K562 (cell line): ENCODE measurements around the gene SLC25A29. TPM values are rescaled to one million over a fixed set of nuclear protein-coding genes. Genes with fewer than 3 reads are reported as not detected.

ENCODE experiments used
- ATAC-seq: fragments of 200-7000 bp; cut with Tn5 transposase; 3 replicates; pipeline ENCODE4 v1.9.1; 2020; ENCODE audit warnings: moderate library complexity
- BruUV-seq: library from RNA; stranded (reverse); fragments of 400-500 nt; replicated peaks from 2 replicates; lab custom pipeline; 2021; lab: Mats Ljungman, UMichigan
- CTCF ChIA-PET: fragments of 300-600 bp; formaldehyde crosslinking; extraction: SDS; loops from one replicate; lab custom pipeline; 2021; ENCODE audit warnings: low intra/inter-chr PET ratio; lab: Yijun Ruan, JAX
- POLR2A ChIA-PET: fragments of 300-600, 350-650 bp; sonication (Branson Sonifier 250); formaldehyde crosslinking; extraction: SDS; loops from one replicate; lab custom pipeline; 2021; ENCODE audit warnings: antibody characterized with exemption, inconsistent platforms; lab: Yijun Ruan, JAX
- DNase-seq, 4 experiments: peaks; one replicate each; pipeline versions ENCODE4 v3.0.0 to v3.0.0-alpha.2; 2011 to 2018; ENCODE audit warnings: low spot score in 3 of 4, mixed read lengths in 3 of 4; ENCODE audit errors: extremely low read depth in 1 of 4
- FAIRE-seq: peaks from 2 replicates; lab custom pipeline; 2011; peaks lifted over from hg19 to GRCh38; lab: Jason Lieb, UNC
- H2AFZ ChIP-seq: 2 replicates; pipeline ENCODE4 v1.6.0; 2011; ENCODE audit warnings: low read depth, low read length, control low read depth, inconsistent platforms
- H3K27ac ChIP-seq: fragments of 200-600 bp; 3 replicates; pipeline ENCODE4 v1.8.0; 2011; ENCODE audit warnings: low read depth, mild to moderate bottlenecking, control low read depth, inconsistent platforms, low read length, moderate library complexity, mixed read lengths; ENCODE audit errors: extremely low read depth
- H3K27me3 ChIP-seq, 2 experiments: fragments of 300-600 bp in 1 of 2; 2 replicates in 1 of 2; 3 replicates in 1 of 2; pipeline versions ENCODE4 v1.6.0 to v1.8.0; 2011; ENCODE audit warnings: inconsistent platforms in 2 of 2, low read length in 2 of 2, mild to moderate bottlenecking in 1 of 2, mixed read lengths in 1 of 2, moderate library complexity in 1 of 2; ENCODE audit not compliant: control insufficient read depth in 2 of 2, insufficient read depth in 2 of 2
- H3K36me3 ChIP-seq: fragments of 300-600 bp; 3 replicates; pipeline ENCODE4 v1.8.0; 2011; ENCODE audit warnings: mild to moderate bottlenecking, low read length, inconsistent platforms; ENCODE audit not compliant: control insufficient read depth, insufficient read depth
- H3K4me1 ChIP-seq, 2 experiments: fragments of 200-600 bp in 1 of 2; replicated peaks in 1 of 2; 2 replicates in 1 of 2; 3 replicates in 1 of 2; pipeline versions ENCODE4 v1.5.1 to v1.8.0; 2011; ENCODE audit warnings: inconsistent platforms in 2 of 2, low read length in 2 of 2, mild to moderate bottlenecking in 1 of 2, mixed read lengths in 1 of 2, moderate library complexity in 1 of 2; ENCODE audit not compliant: control insufficient read depth in 2 of 2, insufficient read depth in 2 of 2
- H3K4me2 ChIP-seq: 2 replicates; pipeline ENCODE4 v1.6.1; 2011; ENCODE audit warnings: low read length, control low read depth, inconsistent platforms, mixed read lengths; ENCODE audit not compliant: insufficient read depth
- H3K4me3 ChIP-seq: fragments of 200-600 bp; sonication (generic), shearing (Covaris generic); 2 replicates; pipeline ENCODE4 v1.5.1; 2016; ENCODE audit warnings: control low read depth, inconsistent platforms
- H3K79me2 ChIP-seq: fragments of 200-600 bp; 3 replicates; pipeline ENCODE4 v1.8.0; 2011; ENCODE audit warnings: low read length, inconsistent platforms; ENCODE audit not compliant: control insufficient read depth, insufficient read depth
- H3K9ac ChIP-seq, 2 experiments: 2 replicates each; pipeline versions ENCODE4 v1.6.0 to v1.6.1; 2011; ENCODE audit warnings: low read depth in 2 of 2, low read length in 2 of 2, control low read depth in 1 of 2, inconsistent platforms in 1 of 2, mild to moderate bottlenecking in 1 of 2, mixed read lengths in 1 of 2; ENCODE audit not compliant: insufficient read depth in 1 of 2
- H3K9me1 ChIP-seq: one replicate; pipeline ENCODE4 v1.6.0; 2011; ENCODE audit warnings: inconsistent platforms, mild to moderate bottlenecking, low read length, moderate library complexity; ENCODE audit not compliant: control insufficient read depth, insufficient read depth
- H3K9me3 ChIP-seq: replicated peaks from 2 replicates; pipeline ENCODE4 v1.5.1; 2011; ENCODE audit warnings: low read depth, low read length, inconsistent platforms; ENCODE audit not compliant: control insufficient read depth, insufficient read depth
- H4K20me1 ChIP-seq: replicated peaks from 2 replicates; pipeline ENCODE4 v1.6.1; 2011; ENCODE audit warnings: low read length, inconsistent platforms, mixed read lengths; ENCODE audit not compliant: control insufficient read depth, insufficient read depth
- E2F6 ChIP-seq, 2 experiments: IDR thresholded peaks; 2 replicates each; pipeline ENCODE4 v1.6.1; 2011; ENCODE audit warnings: borderline replicate concordance in 1 of 2, control low read depth in 1 of 2, low read depth in 1 of 2, low read length in 1 of 2, mild to moderate bottlenecking in 1 of 2, mixed read lengths in 1 of 2, moderate library complexity in 1 of 2; ENCODE audit not compliant: insufficient read depth in 1 of 2, insufficient read length in 1 of 2, poor library complexity in 1 of 2, severe bottlenecking in 1 of 2; ENCODE audit errors: extremely low read depth in 1 of 2
- NR2C1 ChIP-seq, 2 experiments: fragments of 450-650 bp; IDR thresholded peaks; 2 replicates each; pipeline ENCODE4 v1.6.1; 2017; ENCODE audit warnings: mild to moderate bottlenecking in 2 of 2, antibody characterized with exemption in 1 of 2, inconsistent platforms in 1 of 2, missing compliant biosample characterization in 1 of 2, missing genetic modification characterization in 1 of 2
- SMAD3 ChIP-seq: fragments of 450-650 bp; formaldehyde crosslinking; conservative IDR thresholded peaks from 2 replicates; pipeline ENCODE4 v1.4.0; 2020; ENCODE audit warnings: mild to moderate bottlenecking
- WGBS: fragments of 100-300 bp; shearing (Covaris generic); methylation state at CpG from one replicate; pipeline ENCODE4 v1.1.6; 2016; ENCODE audit warnings: low coverage, mixed read lengths; ENCODE audit not compliant: insufficient coverage; ENCODE audit errors: missing lambda C conversion rate; 5-methylcytosine and 5-hydroxymethylcytosine counted together
- in situ Hi-C: fragments of 300-500 bp; cut with MboI; formaldehyde crosslinking; loops from 4 replicates; pipeline ENCODE4 v1.15.0; 2018; ENCODE audit warnings: inconsistent platforms, mixed read lengths
- intact Hi-C: fragments of 100-400 bp; cut with micrococcal nuclease; formaldehyde crosslinking; loops from 2 replicates; pipeline ENCODE4 v1.14.2; 2022
- polyA plus RNA-seq, 8 experiments: library from polyadenylated mRNA; depleted of rRNA in 4 of 8; stranded (reverse) in 5 of 8; unstranded in 3 of 8; fragments of >200 nt; fragmentation: Nextera tagmentation in 2 of 8; fragmentation: Illumina TruSeq in 1 of 8; extraction: Ambion mirVana in 2 of 8; extraction: Trizol in 1 of 8; gene quantifications; 2 replicates each; pipeline versions ENCODE4 v1.2.1 to v1.2.3, GENCODE V29; 2011 to 2014; ENCODE audit warnings: inconsistent platforms in 1 of 8, missing spikeins in 1 of 8
- total RNA-seq, 7 experiments: library from RNA; depleted of rRNA in 6 of 7; stranded (reverse); fragments of >200 nt in 6 of 7; fragmentation: Illumina TruSeq in 2 of 7; extraction: Trizol in 2 of 7; gene quantifications; 2 replicates each; pipeline versions ENCODE4 v1.2.1 to v1.2.3, GENCODE V29; 2011 to 2021; ENCODE audit warnings: low replicate concordance in 1 of 7

SLC25A29 gene
- total and polyA plus RNA-seq, 9 of the 15 experiments (the other 6 are each of a cell fraction or from before 2014, with no cell fraction given) = 0.07 to 17.5 (median 4.8) TPM

GRCh38 chr14:100307766-100308426 is 1.7 kb upstream of the SLC25A29 start:
- no peak overlapping the region for H2AFZ ChIP-seq
- H3K9me1 ChIP-seq = peaks cover 4% of the 10 kb centered on the region
- CTCF ChIA-PET = no interaction called here
- BruUV-seq = no TSS peak
- no peaks in the 10 kb centered on the region for H3K79me2 ChIP-seq
- TF ChIP-seq NR2C1 (IDR thresholded peaks at IDR 0.05) (no peak), NR2C1 (tag; IDR thresholded peaks at IDR 0.05) (no peak), SMAD3 (CRISPR knock-in tag) (no peak), E2F6 (IDR thresholded peaks at IDR 0.05; ENCODE audit: borderline replicate concordance in 1 of 2, extremely low read depth in 1 of 2, insufficient read depth in 1 of 2, insufficient read length in 1 of 2, low read depth in 1 of 2, low read length in 1 of 2, poor library complexity in 1 of 2, severe bottlenecking in 1 of 2) (peak; percentile 13 to 29)
- TF ChIP-seq, all 486 proteins: peak for 1
- H3K4me3 ChIP-seq = no peak overlapping the region
- H3K27ac ChIP-seq = no peak overlapping the region
- H3K36me3 ChIP-seq = no peaks in the 10 kb centered on the region
- POLR2A ChIA-PET = no interaction called here
- H3K9me3 ChIP-seq = no peaks in the 10 kb centered on the region
- ATAC-seq (no peak), DNase-seq (no peak), FAIRE-seq (no peak)
- in situ Hi-C loops = no loop called here
- no peaks in the 10 kb centered on the region; the same call in 1 of the 2 replicates for H4K20me1 ChIP-seq
- peaks cover 17 to 50% of the 10 kb centered on the region in 2 experiments; a peak in 4 of 5 replicates for H3K4me1 ChIP-seq
- H3K9ac ChIP-seq = no peak overlapping the region
- WGBS = 69% methylated on average over 4 of the region's 5 CpGs
- no peak overlapping the region for H3K4me2 ChIP-seq
- intact Hi-C loops = loop anchor here (5.0 kb wide), 1 partner anchor 69 kb away; the partner anchor contains the start of gene WDR25
- H3K27me3 ChIP-seq = no peaks in the 10 kb centered on the region
